HCT116 (cell line): ENCODE results near the gene TXNDC17. TPM values are rescaled to one million over a fixed set of nuclear protein-coding genes. Genes with fewer than 3 reads are reported as not detected.

Experiments
- ATAC-seq: fragments of 200-7000 bp; cut with Tn5 transposase; 2 replicates; pipeline ENCODE4 v1.9.1; 2020; ENCODE audit warnings: mild to moderate bottlenecking, moderate library complexity
- BruUV-seq: library from RNA; stranded (reverse); fragments of 400-500 nt; replicated peaks from 2 replicates; lab custom pipeline; 2021; lab: Mats Ljungman, UMichigan
- CTCF ChIA-PET: fragments of 300-600 bp; sonication (Branson Sonifier 250); formaldehyde crosslinking; loops from one replicate; lab custom pipeline; 2021; ENCODE audit warnings: antibody characterized with exemption; lab: Charles Lee
- POLR2A ChIA-PET: fragments of 300-600, 350-600 bp; sonication (Branson Sonifier 250); formaldehyde crosslinking; loops from one replicate; lab custom pipeline; 2021; ENCODE audit warnings: antibody characterized with exemption; lab: Charles Lee
- RAD21 ChIA-PET, 2 experiments: fragments of 300-600 bp; sonication (Branson Sonifier 250); formaldehyde crosslinking; loops; one replicate each; lab custom pipeline; 2023; ENCODE audit warnings: low total read pairs in 2 of 2; ENCODE audit not compliant: uncharacterized antibody in 2 of 2, unreplicated experiment in 2 of 2, low non-redundant PET in 1 of 2; lab: Charles Lee
- DNase-seq: peaks from one replicate; pipeline ENCODE4 v3.0.0-alpha.2; 2010; ENCODE audit warnings: low read depth, low spot score
- H2AFZ ChIP-seq: fragments of 200-600 bp; shearing (Covaris generic), sonication (generic); 2 replicates; pipeline ENCODE4 v1.6.1; 2017; ENCODE audit warnings: low read depth, mixed run types, mixed read lengths, antibody characterized with exemption, low read length; ENCODE audit not compliant: poor library complexity, severe bottlenecking
- H3K27ac ChIP-seq: 2 replicates; pipeline ENCODE4 v1.5.1; 2012; ENCODE audit warnings: low read depth, low read length
- H3K27me3 ChIP-seq: fragments of 200-600 bp; sonication (generic); 2 replicates; pipeline ENCODE4 v1.6.1; 2016; ENCODE audit warnings: mixed run types, low read length, mixed read lengths; ENCODE audit not compliant: insufficient read depth
- H3K36me3 ChIP-seq, 2 experiments: fragments of 200-500 bp in 1 of 2; fragments of 200-600 bp in 1 of 2; sonication (Bioruptor generic) in 1 of 2; sonication (generic) in 1 of 2; 2 replicates each; pipeline versions ENCODE4 v1.5.1 to v1.6.1; 2014 to 2016; ENCODE audit warnings: low read length in 2 of 2, inconsistent platforms in 1 of 2, mixed read lengths in 1 of 2, mixed run types in 1 of 2; ENCODE audit not compliant: insufficient read depth in 2 of 2, control insufficient read depth in 1 of 2
- H3K4me1 ChIP-seq, 2 experiments: fragments of 200-600 bp in 1 of 2; sonication (generic) in 1 of 2; 2 replicates each; pipeline versions ENCODE4 v1.5.1 to v1.6.1; 2012 to 2017; ENCODE audit warnings: low read length in 2 of 2, inconsistent platforms in 1 of 2, mild to moderate bottlenecking in 1 of 2, mixed read lengths in 1 of 2, mixed run types in 1 of 2, moderate library complexity in 1 of 2; ENCODE audit not compliant: insufficient read depth in 2 of 2, control insufficient read depth in 1 of 2
- H3K4me2 ChIP-seq: fragments of 200-600 bp; sonication (generic); 2 replicates; pipeline ENCODE4 v1.6.1; 2017; ENCODE audit warnings: mixed run types, low read length, mixed read lengths
- H3K4me3 ChIP-seq, 2 experiments: fragments of 200-600 bp in 1 of 2; sonication (generic) in 1 of 2; replicated peaks in 1 of 2; 2 replicates each; pipeline ENCODE4 v1.5.1; 2011 to 2016; ENCODE audit warnings: low read length in 2 of 2, control low read depth in 1 of 2, low read depth in 1 of 2, mild to moderate bottlenecking in 1 of 2, mixed read lengths in 1 of 2, mixed run types in 1 of 2
- H3K79me2 ChIP-seq: fragments of 200-600 bp; sonication (generic); 2 replicates; pipeline ENCODE4 v1.6.1; 2017; ENCODE audit warnings: mild to moderate bottlenecking, mixed run types, low read length, moderate library complexity, mixed read lengths; ENCODE audit not compliant: insufficient read depth
- H3K9ac ChIP-seq: fragments of 200-600 bp; sonication (generic); 2 replicates; pipeline ENCODE4 v1.6.1; 2016; ENCODE audit warnings: low read length, mixed read lengths
- H3K9me2 ChIP-seq: fragments of 200-600 bp; sonication (generic), shearing (Covaris generic); 2 replicates; pipeline ENCODE4 v1.6.1; 2017; ENCODE audit warnings: mixed run types, mild to moderate bottlenecking, moderate library complexity; ENCODE audit not compliant: insufficient read depth
- H3K9me3 ChIP-seq, 2 experiments: fragments of 200-500 bp in 1 of 2; fragments of 200-600 bp in 1 of 2; sonication (Bioruptor generic) in 1 of 2; sonication (generic) in 1 of 2; 2 replicates each; pipeline ENCODE4 v1.6.1; 2014 to 2017; ENCODE audit warnings: low read length in 2 of 2, mixed read lengths in 2 of 2, inconsistent platforms in 1 of 2, low read depth in 1 of 2, mild to moderate bottlenecking in 1 of 2, mixed run types in 1 of 2, moderate library complexity in 1 of 2; ENCODE audit not compliant: control insufficient read depth in 1 of 2, insufficient read depth in 1 of 2
- H4K20me1 ChIP-seq: fragments of 200-600 bp; sonication (generic), shearing (Covaris generic); 2 replicates; pipeline ENCODE4 v1.6.1; 2017; ENCODE audit warnings: mixed run types, mild to moderate bottlenecking, moderate library complexity; ENCODE audit not compliant: insufficient read depth
- CBX3 ChIP-seq: IDR thresholded peaks from 2 replicates; pipeline ENCODE4 v1.6.1; 2012; ENCODE audit warnings: low read depth
- EGR1 ChIP-seq: IDR thresholded peaks from 2 replicates; pipeline ENCODE4 v1.6.1; 2012; ENCODE audit warnings: low read depth
- ELF1 ChIP-seq: IDR thresholded peaks from 2 replicates; pipeline ENCODE4 v1.6.1; 2012; ENCODE audit warnings: low read depth, borderline replicate concordance
- EZH2 ChIP-seq: fragments of 200-600 bp; sonication (generic); IDR thresholded peaks from 2 replicates; pipeline ENCODE4 v1.6.1; 2017; ENCODE audit warnings: antibody characterized with exemption, mixed run types
- EZH2phosphoT487 ChIP-seq: fragments of 200-600 bp; IDR thresholded peaks from 2 replicates; pipeline ENCODE4 v1.6.1; 2018; ENCODE audit warnings: antibody characterized with exemption, borderline replicate concordance
- FOSL1 ChIP-seq: IDR thresholded peaks from 2 replicates; pipeline ENCODE4 v1.6.1; 2012; ENCODE audit warnings: low read depth
- JUND ChIP-seq: IDR thresholded peaks from 2 replicates; pipeline ENCODE4 v1.6.1; 2012
- RAD21 ChIP-seq: IDR thresholded peaks from 2 replicates; pipeline ENCODE4 v1.6.1; 2012; ENCODE audit warnings: low read depth, mild to moderate bottlenecking
- SIN3A ChIP-seq: IDR thresholded peaks from 2 replicates; pipeline ENCODE4 v1.6.1; 2012; ENCODE audit warnings: low read depth
- SP1 ChIP-seq: IDR thresholded peaks from 2 replicates; pipeline ENCODE4 v1.6.1; 2012; ENCODE audit warnings: low read depth
- SRF ChIP-seq: IDR thresholded peaks from 2 replicates; pipeline ENCODE4 v1.6.1; 2012; ENCODE audit warnings: low read depth
- TCF7L2 ChIP-seq: IDR thresholded peaks from 2 replicates; pipeline ENCODE4 v1.7.0; 2011; ENCODE audit warnings: borderline replicate concordance, inconsistent platforms; ENCODE audit not compliant: insufficient read depth, insufficient read length; ENCODE audit errors: extremely low read depth
- ZFX ChIP-seq: fragments of 450-650 bp; IDR thresholded peaks from 2 replicates; pipeline ENCODE4 v1.6.1; 2017
- ZNF274 ChIP-seq: fragments of 200-500 bp; sonication (Bioruptor generic); IDR thresholded peaks from 2 replicates; pipeline ENCODE4 v1.6.1; 2014; ENCODE audit warnings: mild to moderate bottlenecking, low read depth, low read length, inconsistent platforms
- intact Hi-C: fragments of 100-400 bp; cut with micrococcal nuclease; formaldehyde crosslinking; loops from 2 replicates; pipeline ENCODE4 v1.10.0; 2022
- total RNA-seq: library from RNA; stranded (reverse); gene quantifications from one replicate; pipeline ENCODE4 v1.2.1, GENCODE V29; 2021; ENCODE audit not compliant: unreplicated experiment
- TF ChIP-seq, protein P1 (sequence below): IDR thresholded peaks from 2 replicates; pipeline ENCODE4 v1.6.1; 2012
- TF ChIP-seq, protein P2 (sequence below): IDR thresholded peaks from 2 replicates; pipeline ENCODE4 v1.6.1; 2011; ENCODE audit warnings: mild to moderate bottlenecking, low read length, moderate library complexity; ENCODE audit not compliant: insufficient replicate concordance; ENCODE audit errors: extremely low read depth
- TF ChIP-seq, protein P3 (sequence below): IDR thresholded peaks from 2 replicates; pipeline ENCODE4 v1.6.1; 2012

Gene TXNDC17
- total RNA-seq, 1 experiment from 2014 or later: 121 TPM

DNA sequence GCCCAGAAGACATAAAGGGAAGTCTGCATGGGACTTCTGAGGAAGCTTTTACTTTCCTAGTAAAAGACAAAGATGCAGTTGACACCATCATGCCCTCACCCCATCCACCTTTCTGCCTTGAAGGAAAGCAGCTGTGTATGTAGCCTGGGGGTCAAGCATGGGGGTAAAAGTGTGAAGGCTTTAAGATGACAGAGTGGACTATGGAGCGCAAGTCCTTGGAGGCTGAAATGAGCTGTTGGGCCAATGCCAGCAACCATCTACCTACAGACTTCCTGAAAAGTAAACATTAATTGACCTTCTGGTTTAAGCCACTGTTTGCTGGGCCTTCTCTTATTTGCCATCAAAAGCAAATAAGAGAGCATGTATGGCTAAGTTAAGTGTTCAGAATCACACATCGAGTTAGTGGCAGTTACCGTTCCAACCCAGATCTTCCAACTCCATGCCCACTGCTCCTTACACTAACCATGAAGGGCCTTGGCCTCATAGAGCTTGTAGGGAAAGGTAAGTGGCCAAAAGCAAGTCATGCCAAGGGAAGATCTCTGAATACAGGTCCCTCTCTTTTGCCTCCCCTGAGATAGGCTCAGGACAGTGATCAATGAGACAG, 42.3 kb downstream of the TXNDC17 start:
- Histone ChIP-seq H4K20me1 (no peaks in the 10 kb centered on the region), H3K9me2 (no peaks in the 10 kb centered on the region), H3K36me3 (no peaks in the 10 kb centered on the region), H3K79me2 (no peaks in the 10 kb centered on the region), H3K4me1 (no peaks in the 10 kb centered on the region), H3K27ac (no peak overlapping the region), H3K9me3 (no peaks in the 10 kb centered on the region), H2AFZ (no peak overlapping the region), H3K9ac (no peak overlapping the region), H3K27me3 (no peaks in the 10 kb centered on the region), H3K4me3 (no peak overlapping the region), H3K4me2 (no peak overlapping the region)
- ChIA-PET RAD21 (no interaction called here), POLR2A (no interaction called here), CTCF (no interaction called here)
- BruUV-seq: no TSS peak
- DNase-seq (no peak), ATAC-seq (no peak)
- intact Hi-C loops: no loop called here
- TF ChIP-seq SRF (no peak), TCF7L2 (no peak), EGR1 (no peak), EZH2phosphoT487 (no peak), RAD21 (no peak), SIN3A (no peak), JUND (no peak), FOSL1 (no peak), SP1 (no peak), ELF1 (no peak), EZH2 (no peak), ZNF274 (no peak), ZFX (no peak), CBX3 (no peak)
- TF ChIP-seq, protein P1, sequence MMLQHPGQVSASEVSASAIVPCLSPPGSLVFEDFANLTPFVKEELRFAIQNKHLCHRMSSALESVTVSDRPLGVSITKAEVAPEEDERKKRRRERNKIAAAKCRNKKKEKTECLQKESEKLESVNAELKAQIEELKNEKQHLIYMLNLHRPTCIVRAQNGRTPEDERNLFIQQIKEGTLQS: no peak
- TF ChIP-seq, protein P2, sequence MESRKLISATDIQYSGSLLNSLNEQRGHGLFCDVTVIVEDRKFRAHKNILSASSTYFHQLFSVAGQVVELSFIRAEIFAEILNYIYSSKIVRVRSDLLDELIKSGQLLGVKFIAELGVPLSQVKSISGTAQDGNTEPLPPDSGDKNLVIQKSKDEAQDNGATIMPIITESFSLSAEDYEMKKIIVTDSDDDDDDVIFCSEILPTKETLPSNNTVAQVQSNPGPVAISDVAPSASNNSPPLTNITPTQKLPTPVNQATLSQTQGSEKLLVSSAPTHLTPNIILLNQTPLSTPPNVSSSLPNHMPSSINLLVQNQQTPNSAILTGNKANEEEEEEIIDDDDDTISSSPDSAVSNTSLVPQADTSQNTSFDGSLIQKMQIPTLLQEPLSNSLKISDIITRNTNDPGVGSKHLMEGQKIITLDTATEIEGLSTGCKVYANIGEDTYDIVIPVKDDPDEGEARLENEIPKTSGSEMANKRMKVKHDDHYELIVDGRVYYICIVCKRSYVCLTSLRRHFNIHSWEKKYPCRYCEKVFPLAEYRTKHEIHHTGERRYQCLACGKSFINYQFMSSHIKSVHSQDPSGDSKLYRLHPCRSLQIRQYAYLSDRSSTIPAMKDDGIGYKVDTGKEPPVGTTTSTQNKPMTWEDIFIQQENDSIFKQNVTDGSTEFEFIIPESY: no peak
- TF ChIP-seq, protein P3, sequence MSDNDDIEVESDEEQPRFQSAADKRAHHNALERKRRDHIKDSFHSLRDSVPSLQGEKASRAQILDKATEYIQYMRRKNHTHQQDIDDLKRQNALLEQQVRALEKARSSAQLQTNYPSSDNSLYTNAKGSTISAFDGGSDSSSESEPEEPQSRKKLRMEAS: no peak
